ENCODE data around the gene LRMDA.

DNA sequence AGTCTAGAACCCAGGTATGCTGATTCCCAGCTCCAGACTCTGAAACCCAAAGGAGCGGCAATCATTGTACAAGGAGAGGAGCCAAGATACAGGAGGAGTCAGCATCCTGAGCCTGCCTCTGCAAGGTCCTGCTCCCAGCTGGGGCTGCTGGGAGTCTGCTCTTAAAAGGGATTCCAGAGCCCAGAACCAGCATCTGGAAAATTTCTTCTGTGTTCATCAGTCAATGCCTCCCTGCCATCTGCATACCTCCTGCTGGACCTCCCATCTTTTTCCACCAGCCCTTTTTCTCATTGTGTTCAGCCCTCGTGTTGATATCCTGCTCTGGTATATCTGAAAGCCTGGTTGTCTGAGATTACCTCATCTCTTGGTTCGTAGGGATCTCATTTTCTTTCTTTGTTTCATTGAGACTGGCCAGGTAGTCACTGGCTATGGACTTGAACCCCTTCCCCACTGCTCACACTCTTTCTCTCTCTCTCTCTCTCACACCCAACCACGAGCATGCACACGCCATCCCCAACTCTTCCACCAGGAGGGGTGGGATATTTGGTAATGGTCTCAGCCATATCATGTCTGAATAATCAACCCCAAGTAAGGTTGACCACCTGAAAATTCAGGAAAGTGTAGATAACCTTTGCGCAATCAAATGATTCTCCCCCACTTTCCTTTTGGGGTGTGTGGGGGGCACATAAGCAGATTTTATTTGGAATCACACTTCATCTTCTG, 608.8 kb downstream of the LRMDA start:
- TF ChIP-seq, protein P1, sequence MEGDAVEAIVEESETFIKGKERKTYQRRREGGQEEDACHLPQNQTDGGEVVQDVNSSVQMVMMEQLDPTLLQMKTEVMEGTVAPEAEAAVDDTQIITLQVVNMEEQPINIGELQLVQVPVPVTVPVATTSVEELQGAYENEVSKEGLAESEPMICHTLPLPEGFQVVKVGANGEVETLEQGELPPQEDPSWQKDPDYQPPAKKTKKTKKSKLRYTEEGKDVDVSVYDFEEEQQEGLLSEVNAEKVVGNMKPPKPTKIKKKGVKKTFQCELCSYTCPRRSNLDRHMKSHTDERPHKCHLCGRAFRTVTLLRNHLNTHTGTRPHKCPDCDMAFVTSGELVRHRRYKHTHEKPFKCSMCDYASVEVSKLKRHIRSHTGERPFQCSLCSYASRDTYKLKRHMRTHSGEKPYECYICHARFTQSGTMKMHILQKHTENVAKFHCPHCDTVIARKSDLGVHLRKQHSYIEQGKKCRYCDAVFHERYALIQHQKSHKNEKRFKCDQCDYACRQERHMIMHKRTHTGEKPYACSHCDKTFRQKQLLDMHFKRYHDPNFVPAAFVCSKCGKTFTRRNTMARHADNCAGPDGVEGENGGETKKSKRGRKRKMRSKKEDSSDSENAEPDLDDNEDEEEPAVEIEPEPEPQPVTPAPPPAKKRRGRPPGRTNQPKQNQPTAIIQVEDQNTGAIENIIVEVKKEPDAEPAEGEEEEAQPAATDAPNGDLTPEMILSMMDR (IDR thresholded peaks at IDR 0.05), result peak in 1 of 7 experiments; percentile 11
- no peak for TF ChIP-seq POLR2A (IDR thresholded peaks at IDR 0.05)

Data from body of pancreas (tissue), 4 donors.